Sigmoid colon (tissue), 4 donors: ENCODE data around the gene SIDT1.

ENCODE experiments used
- CTCF ChIP-seq, 4 experiments: fragments of 450-650 bp in 3 of 4; fragments of 200-600 bp in 1 of 4; IDR thresholded peaks; one replicate each; pipeline ENCODE4 v1.5.1; 2016 to 2019; ENCODE audit warnings: antibody characterized with exemption in 4 of 4, mild to moderate bottlenecking in 3 of 4, moderate library complexity in 2 of 4
- POLR2A ChIP-seq, 2 donors: fragments of 450-650 bp; IDR thresholded peaks; one replicate each; pipeline ENCODE4 v1.6.1; 2016; ENCODE audit warnings: antibody characterized with exemption in 2 of 2, mild to moderate bottlenecking in 2 of 2, moderate library complexity in 2 of 2
- POLR2AphosphoS5 ChIP-seq, 4 donors: sonication (generic); formaldehyde crosslinking; IDR thresholded peaks; one replicate each; pipeline ENCODE4 v1.6.1; 2017; ENCODE audit warnings: antibody characterized with exemption in 4 of 4

GRCh38 chr3:113531826-113532697 is at the start of gene SIDT1:
- TF ChIP-seq POLR2AphosphoS5 (IDR thresholded peaks at IDR 0.05) = no peak
- TF ChIP-seq CTCF (IDR thresholded peaks at IDR 0.05) = no peak
- peak in 1 of 2 donors; percentile 25 for TF ChIP-seq POLR2A (IDR thresholded peaks at IDR 0.05)
